ENCODE results near the gene AKAP5. TPM values are rescaled to one million over a fixed set of nuclear protein-coding genes. Genes with fewer than 3 reads are reported as not detected.
"Not testable (repeated sequence)": the region's sequence is repeated elsewhere in the genome, so short reads cannot be mapped to it uniquely, and the experiment has no call there.

The AKAP5 gene
- total RNA-seq, 1 donor: 2.3 TPM

DNA sequence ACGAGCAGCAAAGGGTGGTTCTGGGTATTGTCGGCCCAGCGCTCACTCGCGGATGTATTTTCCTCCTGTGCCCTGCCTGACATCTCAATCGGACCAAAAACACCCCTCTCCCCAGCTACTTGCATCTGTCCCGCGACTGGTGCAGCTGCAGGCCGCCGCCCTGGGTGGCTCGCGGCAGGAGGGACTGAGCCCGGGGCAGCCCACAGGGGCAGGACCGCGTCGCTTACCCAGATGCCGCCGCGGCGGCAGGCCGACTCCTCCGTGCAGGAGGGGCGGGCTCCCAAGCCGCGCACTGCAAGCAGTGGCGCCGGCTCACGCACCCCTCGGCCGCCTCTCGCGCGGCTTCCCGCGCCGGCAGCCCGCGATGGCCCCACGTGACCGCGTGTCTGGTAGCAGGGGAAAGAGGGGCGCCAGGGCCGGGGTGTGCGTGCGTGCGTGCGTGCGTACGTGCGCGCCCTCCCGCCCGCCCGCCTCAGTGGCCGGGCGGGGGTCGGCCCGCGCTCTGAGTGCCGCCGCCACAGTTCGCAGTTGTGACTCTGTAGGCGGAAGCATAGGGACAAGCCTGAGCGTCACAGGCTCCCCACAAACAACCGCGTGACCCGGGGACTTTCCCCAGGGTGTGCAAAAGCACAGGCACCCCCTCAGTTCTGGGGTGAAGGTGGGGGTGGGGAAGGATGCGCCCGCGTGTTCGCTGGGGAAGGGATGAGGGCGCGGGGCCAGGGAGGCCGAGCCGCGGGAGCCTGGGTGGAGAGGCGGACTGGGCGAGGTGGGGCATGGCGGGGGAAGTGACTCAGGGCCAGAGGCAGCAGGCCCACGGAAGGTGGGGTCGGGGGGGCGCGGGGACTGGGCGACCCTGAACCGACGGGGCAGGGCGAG lies 38.4 kb downstream of the AKAP5 start, which contains the start of gene ZBTB25:
ZBTB25 (minus strand) TSS at position 405 of the 876 bp plus-strand sequence. CDS start 13,305 bp downstream, outside the sequence.
- peaks cover 67% of the 10 kb centered on the region for H3K4me1 ChIP-seq (ENCODE audit: insufficient read depth, low read length)
- no peaks in the 10 kb centered on the region for H3K9me3 ChIP-seq (ENCODE audit: low read depth, low read length)
- H3K27me3 ChIP-seq (ENCODE audit: insufficient read depth, low read length): no peaks in the 10 kb centered on the region
- H3K4me3 ChIP-seq (ENCODE audit: low read length): peak within 1 kb of the TSS; percentile 86

DNA sequence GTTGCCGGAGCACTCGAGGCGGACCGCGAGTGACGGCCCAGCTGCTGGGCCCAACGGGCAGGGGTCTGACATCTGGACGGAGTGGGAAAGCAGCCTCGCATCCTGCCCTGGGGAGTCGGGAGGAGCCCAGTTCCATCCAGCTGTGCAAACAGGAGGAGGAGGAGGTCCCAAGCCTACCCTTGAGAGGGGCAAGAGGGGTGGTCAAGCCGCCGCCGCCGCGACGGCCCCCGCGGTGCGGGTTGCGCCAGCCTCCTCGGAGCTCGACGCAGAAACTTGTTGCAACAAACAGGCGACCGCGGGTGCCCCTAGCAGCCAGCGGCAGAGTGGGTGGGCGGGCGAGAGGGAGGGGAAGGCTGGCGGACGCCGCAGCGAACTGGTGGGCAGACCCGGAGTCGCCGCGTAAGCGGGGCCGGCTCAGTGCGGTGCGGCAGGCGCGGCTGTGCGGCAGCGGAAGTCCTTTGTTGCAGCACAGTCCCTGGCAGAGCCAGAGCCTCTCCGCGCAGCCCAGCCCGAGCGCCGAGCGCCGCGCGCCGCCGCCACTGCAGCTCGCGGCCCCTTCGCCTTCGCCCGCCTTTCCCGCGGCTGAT lies 39.1 kb downstream of the AKAP5 start, which contains the start of gene ZBTB1:
ZBTB1 (plus strand) TSS at position 461 of the 587 bp plus-strand sequence. CDS start 16,735 bp downstream, outside the sequence.
- peak within 1 kb of the TSS; percentile 86 for H3K4me3 ChIP-seq (ENCODE audit: low read length)
- no peaks in the 10 kb centered on the region for H3K9me3 ChIP-seq (ENCODE audit: low read depth, low read length)
- H3K27me3 ChIP-seq (ENCODE audit: insufficient read depth, low read length): no peaks in the 10 kb centered on the region
- H3K4me1 ChIP-seq (ENCODE audit: insufficient read depth, low read length): peaks cover 69% of the 10 kb centered on the region

DNA sequence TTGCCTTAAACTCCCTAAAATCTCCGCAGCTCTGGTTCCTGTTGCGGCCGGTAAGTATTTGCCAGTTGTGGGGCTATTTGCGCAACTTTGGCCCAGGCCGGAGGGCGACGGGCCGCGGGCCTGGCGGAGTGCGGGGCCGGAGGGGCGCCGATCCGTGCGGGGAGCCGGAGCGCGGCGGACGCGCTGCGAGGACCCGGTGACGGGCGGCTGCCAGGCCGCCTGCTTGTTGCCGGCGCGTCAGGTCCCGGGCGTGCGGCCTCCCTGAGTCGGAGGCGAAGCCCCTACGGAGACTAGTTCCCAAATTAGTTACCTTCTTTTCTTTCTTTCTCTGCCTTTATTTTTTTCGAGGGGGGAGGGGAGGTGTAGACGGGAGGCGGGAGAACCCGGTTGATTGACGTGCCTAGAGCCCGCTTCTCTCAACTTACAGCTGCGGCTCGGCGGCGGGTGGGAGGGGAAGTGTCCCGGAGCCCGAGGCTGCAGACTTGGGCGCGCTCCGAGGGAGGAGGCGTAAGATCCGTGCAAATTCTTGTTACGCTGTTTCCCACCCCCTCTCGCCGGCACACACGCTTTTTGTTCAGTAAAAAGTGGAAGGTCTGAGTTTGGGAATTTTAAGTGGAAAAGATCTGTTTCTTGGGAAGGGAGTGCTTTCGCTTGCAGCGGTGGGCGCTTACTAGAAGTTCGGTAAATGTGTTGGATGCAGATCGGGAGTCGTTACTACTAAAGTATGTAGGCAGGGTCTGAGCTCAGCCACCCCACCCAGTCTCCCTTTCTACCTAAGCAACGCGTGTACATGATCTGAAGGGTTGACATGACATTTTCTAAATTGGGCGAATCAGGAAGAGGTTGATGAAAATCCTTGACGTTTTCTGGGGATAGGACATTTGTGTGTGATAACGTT lies 39.8 kb downstream of the AKAP5 start:
- Histone ChIP-seq H3K9me3 (ENCODE audit: low read depth, low read length) (no peaks in the 10 kb centered on the region), H3K4me1 (ENCODE audit: insufficient read depth, low read length) (peaks cover 65% of the 10 kb centered on the region), H3K4me3 (ENCODE audit: low read length) (peak overlapping the region; percentile 86), H3K27me3 (ENCODE audit: insufficient read depth, low read length) (no peaks in the 10 kb centered on the region)

DNA sequence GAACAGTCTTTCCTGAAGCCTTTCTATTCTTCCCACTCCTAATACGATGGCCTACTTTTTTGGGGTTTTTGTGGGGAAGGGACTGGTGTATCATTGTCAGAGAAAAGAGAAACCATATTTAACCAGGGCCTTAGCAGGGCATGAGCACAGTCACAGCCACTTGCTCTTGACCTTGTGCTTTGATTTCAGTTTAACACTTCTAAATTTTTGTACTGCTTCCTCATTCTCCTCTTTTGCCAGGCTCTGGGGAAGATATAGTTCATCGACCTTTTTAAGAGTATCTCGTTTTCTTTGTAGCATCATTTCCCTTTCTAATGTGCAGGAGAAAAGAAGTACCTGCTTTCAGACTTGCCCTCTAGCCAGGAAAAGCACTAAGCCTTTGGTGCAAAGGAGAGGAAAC lies 41.4 kb downstream of the AKAP5 start:
- Histone ChIP-seq H3K9me3 (ENCODE audit: low read depth, low read length) (no peaks in the 10 kb centered on the region), H3K4me3 (ENCODE audit: low read length) (peak overlapping the region; percentile 1), H3K27me3 (ENCODE audit: insufficient read depth, low read length) (no peaks in the 10 kb centered on the region), H3K4me1 (ENCODE audit: insufficient read depth, low read length) (peaks cover 66% of the 10 kb centered on the region)

DNA sequence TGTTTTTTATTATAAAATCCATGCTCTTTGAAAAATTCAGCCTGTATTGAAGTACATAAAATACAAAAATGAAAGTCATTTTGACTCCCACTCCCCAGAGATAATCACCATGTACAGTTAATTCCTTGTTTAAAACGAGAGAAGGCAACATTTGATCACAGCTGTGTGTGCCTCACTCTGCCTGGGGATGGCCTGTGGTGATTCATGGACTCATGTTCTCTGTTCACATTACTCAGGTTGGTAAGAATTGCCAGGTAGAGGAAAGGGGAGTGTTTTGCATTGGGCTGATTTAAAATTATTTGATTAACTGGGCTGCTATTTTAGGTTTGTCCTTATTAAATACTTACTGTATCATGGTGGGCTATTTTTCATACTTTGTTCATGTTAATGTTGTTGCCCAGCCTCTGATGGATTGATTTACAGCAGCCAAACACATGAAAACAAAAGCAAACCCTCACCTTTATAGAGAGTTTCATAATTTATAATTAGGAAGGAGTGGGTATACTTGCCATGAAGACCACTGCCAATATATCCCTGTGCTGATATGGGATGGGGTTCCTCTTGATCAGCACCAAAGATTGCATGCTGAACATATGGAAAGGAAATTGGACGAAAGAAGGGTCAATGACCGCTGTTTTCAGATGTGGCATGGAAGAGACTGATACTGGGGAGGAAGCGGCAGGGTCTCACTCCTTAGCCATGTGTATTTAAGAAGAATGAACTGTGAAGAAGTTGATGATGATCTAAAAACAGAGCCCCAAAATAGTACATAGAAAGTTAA lies 42.3 kb downstream of the AKAP5 start:
- H3K9me3 ChIP-seq (ENCODE audit: low read depth, low read length): no peaks in the 10 kb centered on the region
- H3K27me3 ChIP-seq (ENCODE audit: insufficient read depth, low read length): no peaks in the 10 kb centered on the region
- peaks cover 59% of the 10 kb centered on the region for H3K4me1 ChIP-seq (ENCODE audit: insufficient read depth, low read length)
- no peak overlapping the region for H3K4me3 ChIP-seq (ENCODE audit: low read length)

DNA sequence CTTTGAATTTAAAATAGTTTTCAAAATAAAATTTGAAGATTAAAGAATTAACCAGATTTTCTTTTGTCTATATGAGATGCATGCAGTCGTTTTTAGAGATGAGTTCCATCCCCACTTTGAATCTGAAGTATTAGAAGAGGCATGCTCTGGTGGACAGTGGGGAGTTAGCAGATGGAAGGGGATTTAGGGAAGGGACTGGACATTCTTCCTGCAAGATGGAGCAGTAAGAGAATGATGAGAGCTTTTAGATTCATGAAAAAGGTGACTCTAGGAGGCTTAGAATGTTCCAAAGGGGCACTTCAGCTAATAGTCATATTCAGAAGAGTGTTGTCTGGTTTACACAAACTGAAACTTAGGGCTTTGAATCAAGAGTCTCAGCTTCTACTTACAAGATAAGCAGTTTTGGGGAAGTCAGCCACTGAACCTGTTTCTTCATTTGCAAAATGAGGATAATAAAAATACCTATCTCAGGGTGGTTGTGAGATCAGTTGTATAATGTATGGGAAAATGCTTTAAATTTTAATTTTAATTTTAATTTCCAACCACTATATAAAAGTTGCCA lies 43.0 kb downstream of the AKAP5 start:
- Histone ChIP-seq H3K4me1 (ENCODE audit: insufficient read depth, low read length) (peaks cover 55% of the 10 kb centered on the region), H3K4me3 (ENCODE audit: low read length) (no peak overlapping the region), H3K9me3 (ENCODE audit: low read depth, low read length) (no peaks in the 10 kb centered on the region), H3K27me3 (ENCODE audit: insufficient read depth, low read length) (no peaks in the 10 kb centered on the region)

DNA sequence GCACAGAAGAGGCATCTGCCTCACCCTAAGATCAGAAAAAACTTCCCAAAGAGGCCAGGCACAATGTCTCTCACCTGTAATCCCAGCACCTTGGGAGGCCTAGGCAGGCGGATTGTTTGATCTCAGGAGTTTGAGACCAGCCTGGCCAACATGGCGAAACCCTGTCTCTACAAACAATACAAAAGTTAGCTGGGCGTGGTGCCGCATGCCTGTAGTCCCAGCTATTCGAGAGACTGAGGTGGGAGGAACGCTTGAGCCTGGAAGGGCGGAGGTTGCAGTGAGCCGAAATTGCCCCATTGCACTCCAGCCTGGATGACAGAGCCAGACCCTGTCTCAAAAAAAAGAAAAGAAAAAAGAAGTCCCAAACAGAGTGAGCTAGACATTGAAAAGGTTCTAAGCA lies 43.7 kb downstream of the AKAP5 start:
- H3K27me3 ChIP-seq (ENCODE audit: insufficient read depth, low read length): no peaks in the 10 kb centered on the region
- peaks cover 55% of the 10 kb centered on the region for H3K4me1 ChIP-seq (ENCODE audit: insufficient read depth, low read length)
- H3K9me3 ChIP-seq (ENCODE audit: low read depth, low read length): no peaks in the 10 kb centered on the region
- no peak overlapping the region for H3K4me3 ChIP-seq (ENCODE audit: low read length)

DNA sequence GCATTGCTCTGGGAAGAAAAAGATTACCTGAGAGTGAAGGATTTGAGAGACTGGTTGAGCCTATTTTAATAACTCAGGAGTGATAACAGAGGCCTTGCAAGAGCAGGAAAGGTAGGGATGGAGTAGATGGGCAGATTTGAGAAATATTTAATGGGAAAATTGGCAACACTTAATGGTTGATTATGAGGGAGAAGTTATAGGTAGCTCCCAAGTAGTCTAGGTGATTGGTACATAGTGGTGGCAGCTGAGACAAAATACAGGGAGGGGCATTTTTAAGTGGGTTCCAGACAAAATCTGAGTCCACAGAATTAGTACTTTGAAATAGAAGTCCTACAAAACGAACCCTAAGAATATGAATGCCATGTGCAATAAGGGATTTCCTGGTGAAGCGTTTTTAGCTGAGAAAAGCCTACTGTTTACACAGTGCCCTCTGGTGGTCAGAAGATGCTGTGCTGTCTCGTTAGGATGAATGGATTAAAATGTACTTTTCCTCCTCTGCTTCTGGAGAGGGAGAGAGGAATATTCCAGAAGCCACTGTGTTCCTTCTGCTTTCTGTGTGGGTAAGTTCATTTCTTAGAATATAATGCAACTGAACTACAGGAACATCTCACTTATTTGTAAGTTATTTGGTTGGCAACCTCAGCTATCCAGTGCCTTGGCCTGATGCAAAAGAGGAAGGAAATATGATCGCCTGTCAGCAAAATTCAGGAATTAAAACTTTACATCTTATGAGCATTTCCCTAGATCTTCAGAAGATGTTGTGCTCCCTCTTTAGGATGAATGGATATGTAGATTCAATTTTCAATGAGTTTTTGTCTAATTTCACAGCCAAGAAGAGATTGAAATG lies 45.7 kb downstream of the AKAP5 start:
- Histone ChIP-seq H3K27me3 (ENCODE audit: insufficient read depth, low read length) (no peaks in the 10 kb centered on the region), H3K4me3 (ENCODE audit: low read length) (no peak overlapping the region), H3K9me3 (ENCODE audit: low read depth, low read length) (no peaks in the 10 kb centered on the region), H3K4me1 (ENCODE audit: insufficient read depth, low read length) (peaks cover 51% of the 10 kb centered on the region)

DNA sequence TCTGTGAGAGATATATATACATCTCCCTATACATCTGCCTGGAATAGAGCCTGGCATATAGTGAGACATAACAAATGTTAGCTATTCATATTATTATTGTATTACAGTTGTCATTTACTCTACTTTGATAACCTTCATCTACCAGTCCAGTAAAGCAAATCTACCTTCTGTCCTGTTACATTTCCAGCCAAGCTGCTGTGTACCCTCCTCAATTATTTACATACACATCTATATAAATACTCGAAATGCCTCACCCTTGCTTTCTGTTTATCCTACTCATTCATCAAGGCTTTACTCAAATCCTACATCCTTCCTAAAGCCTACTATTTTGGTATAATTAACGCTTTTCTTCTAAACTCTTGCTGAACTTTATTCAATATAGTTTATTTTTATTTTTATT lies 48.0 kb downstream of the AKAP5 start:
- Histone ChIP-seq H3K27me3 (ENCODE audit: insufficient read depth, low read length) (no peaks in the 10 kb centered on the region), H3K4me3 (ENCODE audit: low read length) (no peak overlapping the region), H3K4me1 (ENCODE audit: insufficient read depth, low read length) (peaks cover 31% of the 10 kb centered on the region), H3K9me3 (ENCODE audit: low read depth, low read length) (no peaks in the 10 kb centered on the region)

DNA sequence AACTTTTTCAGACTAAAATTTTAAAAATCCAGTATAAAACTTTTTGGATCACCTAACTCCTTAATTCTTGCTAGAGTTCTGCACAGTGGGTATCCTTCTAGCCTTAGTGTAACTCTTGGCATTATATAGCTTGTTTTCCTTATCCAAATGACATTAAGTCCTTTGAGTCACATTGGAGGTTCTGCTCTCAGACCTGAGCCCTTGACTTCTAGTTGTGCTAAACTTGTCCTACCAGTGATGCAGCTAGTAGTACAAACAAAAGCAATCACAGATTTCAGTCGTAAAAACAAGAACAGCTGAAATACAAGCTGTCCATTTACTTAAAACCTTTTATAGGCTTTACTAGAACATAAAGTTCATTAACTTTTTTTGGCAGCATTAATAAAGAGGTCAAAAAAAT lies 49.8 kb downstream of the AKAP5 start:
- H3K9me3 ChIP-seq (ENCODE audit: low read depth, low read length): no peaks in the 10 kb centered on the region
- H3K4me1 ChIP-seq (ENCODE audit: insufficient read depth, low read length): peaks cover 22% of the 10 kb centered on the region
- no peak overlapping the region for H3K4me3 ChIP-seq (ENCODE audit: low read length)
- no peaks in the 10 kb centered on the region for H3K27me3 ChIP-seq (ENCODE audit: insufficient read depth, low read length)

DNA sequence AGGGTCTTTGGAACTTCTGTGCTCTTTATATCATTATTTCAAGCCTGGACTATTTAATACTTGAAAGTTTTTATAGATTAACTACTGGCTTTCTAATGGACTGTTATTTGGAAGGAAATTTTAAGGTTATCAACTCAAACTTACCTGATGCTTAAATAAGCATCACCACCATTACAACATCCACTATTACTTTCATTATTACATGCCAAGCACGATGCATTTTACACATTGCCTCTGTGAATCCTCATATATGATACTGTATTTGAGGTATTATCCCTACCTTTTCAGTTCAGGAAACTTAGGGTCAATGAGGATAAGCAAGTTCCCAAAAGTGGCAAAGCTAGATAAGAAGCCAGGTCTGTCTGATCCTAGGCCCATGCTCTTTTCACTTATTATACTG lies 51.7 kb downstream of the AKAP5 start:
- no peak overlapping the region for H3K4me3 ChIP-seq (ENCODE audit: low read length)
- no peaks in the 10 kb centered on the region for H3K9me3 ChIP-seq (ENCODE audit: low read depth, low read length)
- H3K4me1 ChIP-seq (ENCODE audit: insufficient read depth, low read length): peaks cover 4% of the 10 kb centered on the region
- H3K27me3 ChIP-seq (ENCODE audit: insufficient read depth, low read length): no peaks in the 10 kb centered on the region

DNA sequence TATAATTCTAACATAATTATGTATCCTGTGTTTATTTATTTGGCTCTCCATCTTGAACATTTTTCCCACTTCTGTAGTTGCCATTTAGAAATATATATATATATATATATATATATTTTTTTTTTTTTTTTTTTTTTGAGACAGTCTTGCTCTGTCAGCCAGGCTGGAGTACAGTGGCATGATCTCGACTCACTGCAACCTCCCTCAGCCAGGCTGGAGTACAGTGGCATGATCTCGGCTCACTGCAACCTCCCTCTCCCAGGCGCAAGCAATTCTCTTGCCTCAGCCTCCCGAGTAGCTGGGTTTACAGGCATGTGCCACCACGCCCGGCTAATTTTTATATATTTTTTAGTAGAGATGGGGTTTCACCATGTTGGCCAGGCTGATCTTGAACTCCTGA lies 52.4 kb downstream of the AKAP5 start:
- not testable (repeated sequence) for H3K4me3 ChIP-seq (ENCODE audit: low read length); H3K27me3 ChIP-seq (ENCODE audit: insufficient read depth, low read length); H3K4me1 ChIP-seq (ENCODE audit: insufficient read depth, low read length); H3K9me3 ChIP-seq (ENCODE audit: low read depth, low read length)

DNA sequence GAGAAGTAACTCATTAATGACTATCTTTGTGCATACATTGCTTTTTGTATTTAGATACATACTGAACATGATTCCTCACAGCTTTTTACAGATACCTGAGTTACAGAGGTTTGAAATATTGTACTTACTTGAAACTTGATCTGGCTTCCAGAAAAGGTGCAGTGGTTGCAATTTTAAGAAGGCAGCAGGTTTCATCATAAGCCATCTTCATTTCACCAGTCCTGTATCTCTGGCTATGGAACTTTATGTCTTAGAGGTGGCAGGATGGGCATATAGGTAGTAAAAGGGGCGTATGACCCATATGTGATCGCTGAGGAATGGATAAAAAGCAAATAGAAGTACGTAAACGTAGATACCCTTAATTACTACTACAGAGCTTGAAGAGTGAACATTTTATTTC lies 52.9 kb downstream of the AKAP5 start:
- H3K27me3 ChIP-seq (ENCODE audit: insufficient read depth, low read length): no peaks in the 10 kb centered on the region
- peaks cover 4% of the 10 kb centered on the region for H3K4me1 ChIP-seq (ENCODE audit: insufficient read depth, low read length)
- no peaks in the 10 kb centered on the region for H3K9me3 ChIP-seq (ENCODE audit: low read depth, low read length)
- no peak overlapping the region for H3K4me3 ChIP-seq (ENCODE audit: low read length)
